Measurements from ENCODE around the gene RPL13A. TPM values are rescaled to one million over a fixed set of nuclear protein-coding genes. Genes with fewer than 3 reads are reported as not detected.

The RPL13A gene
- total and polyA plus RNA-seq, 9 of the 15 experiments (the other 6 are each of a cell fraction or from before 2014, with no cell fraction given), result 1,744 to 5,482 (median 2,949) TPM

DNA sequence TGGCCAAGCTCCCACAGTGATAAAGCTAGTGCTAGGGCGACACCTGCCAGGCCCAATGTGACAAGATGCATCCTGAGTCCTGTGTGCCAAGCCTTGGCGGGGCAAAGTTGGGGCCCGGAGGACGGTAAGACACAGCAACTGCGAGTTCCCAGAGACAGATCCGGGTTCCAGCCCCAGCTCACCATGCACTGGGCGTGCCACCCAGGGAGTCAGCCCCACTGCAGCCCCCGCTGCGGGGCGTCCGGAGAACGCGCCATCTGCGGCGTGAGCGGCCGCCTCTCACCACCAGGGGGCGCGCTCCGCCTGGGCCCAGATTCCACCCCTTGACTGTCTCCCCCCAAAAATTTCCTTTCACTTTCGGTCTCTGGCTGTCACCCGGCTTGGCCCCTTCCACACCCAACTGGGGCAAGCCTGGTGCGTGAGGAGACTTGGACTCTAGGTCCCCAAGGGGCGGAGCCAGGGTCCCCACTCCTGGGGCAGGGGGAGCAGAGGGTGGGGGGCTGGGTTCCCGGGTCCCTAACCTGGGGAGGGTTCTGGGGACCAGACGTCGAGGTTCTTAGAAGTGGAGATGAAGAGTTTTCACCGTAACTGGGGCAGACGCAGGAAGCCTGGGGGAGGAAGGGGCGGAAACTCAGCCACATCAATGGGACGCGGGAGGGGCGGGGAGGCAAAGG lies 13.4 kb upstream of the RPL13A start, which contains the start of gene FLT3LG (continued):
- TF ChIP-seq, protein P1, sequence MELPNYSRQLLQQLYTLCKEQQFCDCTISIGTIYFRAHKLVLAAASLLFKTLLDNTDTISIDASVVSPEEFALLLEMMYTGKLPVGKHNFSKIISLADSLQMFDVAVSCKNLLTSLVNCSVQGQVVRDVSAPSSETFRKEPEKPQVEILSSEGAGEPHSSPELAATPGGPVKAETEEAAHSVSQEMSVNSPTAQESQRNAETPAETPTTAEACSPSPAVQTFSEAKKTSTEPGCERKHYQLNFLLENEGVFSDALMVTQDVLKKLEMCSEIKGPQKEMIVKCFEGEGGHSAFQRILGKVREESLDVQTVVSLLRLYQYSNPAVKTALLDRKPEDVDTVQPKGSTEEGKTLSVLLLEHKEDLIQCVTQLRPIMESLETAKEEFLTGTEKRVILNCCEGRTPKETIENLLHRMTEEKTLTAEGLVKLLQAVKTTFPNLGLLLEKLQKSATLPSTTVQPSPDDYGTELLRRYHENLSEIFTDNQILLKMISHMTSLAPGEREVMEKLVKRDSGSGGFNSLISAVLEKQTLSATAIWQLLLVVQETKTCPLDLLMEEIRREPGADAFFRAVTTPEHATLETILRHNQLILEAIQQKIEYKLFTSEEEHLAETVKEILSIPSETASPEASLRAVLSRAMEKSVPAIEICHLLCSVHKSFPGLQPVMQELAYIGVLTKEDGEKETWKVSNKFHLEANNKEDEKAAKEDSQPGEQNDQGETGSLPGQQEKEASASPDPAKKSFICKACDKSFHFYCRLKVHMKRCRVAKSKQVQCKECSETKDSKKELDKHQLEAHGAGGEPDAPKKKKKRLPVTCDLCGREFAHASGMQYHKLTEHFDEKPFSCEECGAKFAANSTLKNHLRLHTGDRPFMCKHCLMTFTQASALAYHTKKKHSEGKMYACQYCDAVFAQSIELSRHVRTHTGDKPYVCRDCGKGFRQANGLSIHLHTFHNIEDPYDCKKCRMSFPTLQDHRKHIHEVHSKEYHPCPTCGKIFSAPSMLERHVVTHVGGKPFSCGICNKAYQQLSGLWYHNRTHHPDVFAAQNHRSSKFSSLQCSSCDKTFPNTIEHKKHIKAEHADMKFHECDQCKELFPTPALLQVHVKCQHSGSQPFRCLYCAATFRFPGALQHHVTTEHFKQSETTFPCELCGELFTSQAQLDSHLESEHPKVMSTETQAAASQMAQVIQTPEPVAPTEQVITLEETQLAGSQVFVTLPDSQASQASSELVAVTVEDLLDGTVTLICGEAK (IDR thresholded peaks at IDR 0.05), result peak; percentile 42; the same call in 1 of the 2 replicates
- TF ChIP-seq, protein P1 (CRISPR knock-in tag; IDR thresholded peaks at IDR 0.05), result no peak
- TF ChIP-seq RAD21 (CRISPR knock-in tag; conservative IDR thresholded peaks at IDR 0.05 in 1 of 2, IDR thresholded peaks at IDR 0.05 in 1 of 2) (peak; percentile 62 to 71), SIN3A (IDR thresholded peaks at IDR 0.05; ENCODE audit: borderline replicate concordance in 2 of 2, control insufficient read depth in 1 of 2, low read depth in 2 of 2, low read length in 2 of 2) (peak; percentile 23 to 64; a peak in 1 of 4 replicates), HNRNPUL1 (IDR thresholded peaks at IDR 0.05; ENCODE audit: low read length) (no peak), TAL1 (IDR thresholded peaks at IDR 0.05) (0 out of 2 replicates have a peak, but pooled peaks have one; percentile 5), TGIF2 (CRISPR knock-in tag; IDR thresholded peaks at IDR 0.05) (0 out of 2 replicates have a peak, but pooled peaks have one; percentile 18), EP400 (IDR thresholded peaks at IDR 0.05) (peak; percentile 65; the same call in 1 of the 2 replicates), JUND (IDR thresholded peaks at IDR 0.05; ENCODE audit: borderline replicate concordance, low read depth, low read length) (peak; percentile 44), JUND (tag; IDR thresholded peaks at IDR 0.05; ENCODE audit: borderline replicate concordance, low read depth, low read length) (no peak), ZNF316 (IDR thresholded peaks at IDR 0.05) (no peak), ZNF263 (CRISPR knock-in tag; IDR thresholded peaks at IDR 0.05; ENCODE audit: borderline replicate concordance) (peak; percentile 3; the same call in 1 of the 2 replicates)
- TF ChIP-seq, protein P2, sequence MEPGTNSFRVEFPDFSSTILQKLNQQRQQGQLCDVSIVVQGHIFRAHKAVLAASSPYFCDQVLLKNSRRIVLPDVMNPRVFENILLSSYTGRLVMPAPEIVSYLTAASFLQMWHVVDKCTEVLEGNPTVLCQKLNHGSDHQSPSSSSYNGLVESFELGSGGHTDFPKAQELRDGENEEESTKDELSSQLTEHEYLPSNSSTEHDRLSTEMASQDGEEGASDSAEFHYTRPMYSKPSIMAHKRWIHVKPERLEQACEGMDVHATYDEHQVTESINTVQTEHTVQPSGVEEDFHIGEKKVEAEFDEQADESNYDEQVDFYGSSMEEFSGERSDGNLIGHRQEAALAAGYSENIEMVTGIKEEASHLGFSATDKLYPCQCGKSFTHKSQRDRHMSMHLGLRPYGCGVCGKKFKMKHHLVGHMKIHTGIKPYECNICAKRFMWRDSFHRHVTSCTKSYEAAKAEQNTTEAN (CRISPR knock-in tag; IDR thresholded peaks at IDR 0.05), result no peak
- TF ChIP-seq, protein P3, sequence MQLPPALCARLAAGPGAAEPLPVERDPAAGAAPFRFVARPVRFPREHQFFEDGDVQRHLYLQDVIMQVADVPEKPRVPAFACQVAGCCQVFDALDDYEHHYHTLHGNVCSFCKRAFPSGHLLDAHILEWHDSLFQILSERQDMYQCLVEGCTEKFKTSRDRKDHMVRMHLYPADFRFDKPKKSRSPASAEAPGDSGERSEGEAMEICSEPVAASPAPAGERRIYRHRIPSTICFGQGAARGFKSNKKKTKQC (CRISPR knock-in tag; IDR thresholded peaks at IDR 0.05), result no peak
